Activated CD4-positive, alpha-beta T cell treated with anti-CD3 and anti-CD28 coated beads, Interleukin-2, Interleukin-4, amounts not matched to agents 100 ng/mL and 50 ng/mL, durations not matched to agents 16 hours and 8 hours (primary cell): ENCODE results near the gene CAMKV.
"Not testable (repeated sequence)": the region's sequence is repeated elsewhere in the genome, so short reads cannot be mapped to it uniquely, and the experiment has no call there.

Experiments
- DNase-seq: peaks from one replicate; pipeline ENCODE4 v3.0.0-alpha.2; 2020; ENCODE audit warnings: low spot score

Gene CAMKV, protein sequence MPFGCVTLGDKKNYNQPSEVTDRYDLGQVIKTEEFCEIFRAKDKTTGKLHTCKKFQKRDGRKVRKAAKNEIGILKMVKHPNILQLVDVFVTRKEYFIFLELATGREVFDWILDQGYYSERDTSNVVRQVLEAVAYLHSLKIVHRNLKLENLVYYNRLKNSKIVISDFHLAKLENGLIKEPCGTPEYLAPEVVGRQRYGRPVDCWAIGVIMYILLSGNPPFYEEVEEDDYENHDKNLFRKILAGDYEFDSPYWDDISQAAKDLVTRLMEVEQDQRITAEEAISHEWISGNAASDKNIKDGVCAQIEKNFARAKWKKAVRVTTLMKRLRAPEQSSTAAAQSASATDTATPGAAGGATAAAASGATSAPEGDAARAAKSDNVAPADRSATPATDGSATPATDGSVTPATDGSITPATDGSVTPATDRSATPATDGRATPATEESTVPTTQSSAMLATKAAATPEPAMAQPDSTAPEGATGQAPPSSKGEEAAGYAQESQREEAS

DNA sequence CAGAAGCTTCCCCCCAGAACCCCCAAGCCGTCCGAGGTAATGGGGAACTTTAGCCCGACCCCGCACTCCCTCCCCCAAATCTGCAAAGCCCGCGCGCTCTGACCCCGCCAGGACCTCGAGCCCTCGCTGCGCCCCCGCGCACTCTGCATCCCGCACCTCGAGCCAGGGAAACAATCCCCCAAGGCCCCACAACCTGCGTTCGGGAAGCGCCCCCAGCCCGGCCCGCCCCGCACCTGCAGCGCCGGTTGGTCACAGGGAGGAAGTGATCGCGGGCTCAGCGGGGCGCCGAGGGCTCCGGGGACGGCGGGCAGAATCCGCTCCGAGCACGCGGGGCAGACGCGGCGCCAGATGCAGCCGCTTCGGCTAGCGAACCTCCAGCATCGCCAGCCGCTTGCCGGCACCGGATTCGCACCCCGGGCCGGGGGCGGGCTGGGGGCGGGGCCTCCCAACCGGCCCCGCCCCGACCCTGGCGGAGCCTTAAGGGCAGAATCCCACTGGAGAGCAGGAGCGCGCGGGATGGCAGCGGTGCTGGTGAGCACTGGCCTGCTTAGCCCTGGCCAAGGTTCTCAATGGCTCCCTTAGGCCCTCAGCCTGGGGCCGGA, at the start of gene CAMKV:
TSS of gene CAMKV (minus strand) at position 382 of the 602 bp plus-strand sequence. CDS start 7,518 bp downstream, outside the sequence.
- peak; percentile 11 for DNase-seq

GRCh38 chr3:49917806-49918590, 48.3 kb upstream of the CAMKV start:
- not testable (repeated sequence) for DNase-seq

DNA sequence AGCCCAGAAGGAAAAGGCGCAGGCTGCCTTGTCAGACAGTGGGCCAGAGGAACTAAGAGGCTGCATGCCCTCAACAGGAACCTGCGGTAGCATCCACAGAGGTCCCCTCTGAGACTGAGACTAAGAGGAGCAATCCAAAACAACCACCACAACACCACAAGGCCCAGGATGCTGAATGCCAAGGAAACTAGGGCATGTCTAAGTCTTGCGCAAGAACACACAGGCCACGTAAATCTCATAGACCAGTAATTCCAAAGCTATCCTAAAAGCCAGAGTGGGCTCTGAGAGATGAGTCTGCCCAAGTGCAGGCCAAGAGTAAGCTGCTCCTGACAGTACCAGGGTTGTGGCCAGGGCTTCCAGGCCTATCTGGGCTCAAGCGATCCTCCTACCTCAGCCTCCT, 47.0 kb upstream of the CAMKV start:
- no peak for DNase-seq

DNA sequence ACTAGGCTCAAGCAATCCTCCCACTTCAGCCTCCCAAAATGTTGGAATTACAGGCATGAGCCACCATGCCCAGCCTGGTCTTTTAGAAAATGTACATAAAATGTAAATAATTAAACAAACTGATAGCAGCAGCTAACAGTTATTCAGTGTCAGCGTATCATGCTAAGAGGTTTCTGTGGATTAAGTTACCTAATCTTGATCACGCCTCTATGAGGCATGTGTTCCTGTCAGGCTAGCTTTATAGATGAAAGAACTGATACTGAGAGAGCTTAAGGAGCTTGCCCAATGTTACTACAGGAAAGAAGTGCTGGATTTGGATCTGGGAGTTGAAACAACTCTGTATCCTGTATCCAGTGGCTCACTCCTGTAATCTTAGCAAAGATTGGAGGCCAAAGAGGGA, 45.2 kb upstream of the CAMKV start:
- no peak for DNase-seq

DNA sequence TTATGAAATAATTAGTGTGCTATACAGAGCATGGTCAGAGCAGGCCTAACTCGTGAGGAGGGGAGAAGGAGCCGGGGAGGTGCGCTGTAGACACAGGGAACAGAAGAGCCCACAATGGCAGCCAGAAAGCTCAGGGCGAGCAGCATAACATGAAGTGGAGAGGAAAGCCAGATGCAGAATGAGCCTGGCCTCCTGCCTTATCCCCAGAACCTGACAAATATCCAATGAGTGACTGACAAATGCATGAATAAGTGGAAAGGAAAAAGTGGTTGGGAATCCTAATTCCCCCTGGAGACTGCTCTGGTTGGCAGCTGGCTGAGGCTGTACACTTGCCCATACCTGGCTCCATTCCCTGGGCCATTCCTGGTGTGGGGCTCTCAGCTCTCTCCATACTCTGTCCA, 43.2 kb upstream of the CAMKV start:
- no peak for DNase-seq

DNA sequence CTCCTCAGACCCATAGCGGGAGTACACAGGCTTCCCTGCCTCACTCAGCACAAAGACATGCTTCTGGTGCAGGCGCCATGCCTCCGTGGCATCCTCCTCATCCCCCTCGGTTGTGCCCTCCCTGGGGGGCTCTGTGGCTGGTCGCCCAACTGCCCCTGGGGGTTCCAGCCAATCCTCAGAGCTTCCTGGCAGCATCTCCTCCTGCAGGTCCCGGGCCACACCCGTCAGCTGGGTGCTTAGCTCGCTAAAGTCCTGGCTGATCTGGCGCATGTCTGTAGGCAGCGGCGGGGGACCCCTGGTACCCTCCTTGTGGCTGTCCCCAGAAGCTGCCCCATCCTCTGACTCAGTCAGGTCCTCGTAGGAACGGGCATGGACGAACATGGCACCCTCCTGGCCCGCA, 41.9 kb upstream of the CAMKV start:
- no peak for DNase-seq

DNA sequence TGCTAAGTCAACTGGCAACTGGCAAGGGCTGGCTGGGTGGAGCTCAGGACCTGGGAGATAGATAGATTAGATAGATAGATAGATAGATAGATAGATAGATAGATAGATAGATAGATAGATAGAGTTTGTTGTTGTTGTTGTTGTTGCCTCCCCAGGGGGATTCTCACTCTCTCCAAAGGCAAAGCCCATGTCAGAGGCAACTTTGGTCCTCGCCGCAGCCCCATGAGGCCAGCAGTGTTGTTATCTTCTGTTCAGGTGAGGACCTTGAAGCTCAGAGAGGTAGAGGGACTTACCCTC, 41.4 kb upstream of the CAMKV start:
- DNase-seq: no peak

DNA sequence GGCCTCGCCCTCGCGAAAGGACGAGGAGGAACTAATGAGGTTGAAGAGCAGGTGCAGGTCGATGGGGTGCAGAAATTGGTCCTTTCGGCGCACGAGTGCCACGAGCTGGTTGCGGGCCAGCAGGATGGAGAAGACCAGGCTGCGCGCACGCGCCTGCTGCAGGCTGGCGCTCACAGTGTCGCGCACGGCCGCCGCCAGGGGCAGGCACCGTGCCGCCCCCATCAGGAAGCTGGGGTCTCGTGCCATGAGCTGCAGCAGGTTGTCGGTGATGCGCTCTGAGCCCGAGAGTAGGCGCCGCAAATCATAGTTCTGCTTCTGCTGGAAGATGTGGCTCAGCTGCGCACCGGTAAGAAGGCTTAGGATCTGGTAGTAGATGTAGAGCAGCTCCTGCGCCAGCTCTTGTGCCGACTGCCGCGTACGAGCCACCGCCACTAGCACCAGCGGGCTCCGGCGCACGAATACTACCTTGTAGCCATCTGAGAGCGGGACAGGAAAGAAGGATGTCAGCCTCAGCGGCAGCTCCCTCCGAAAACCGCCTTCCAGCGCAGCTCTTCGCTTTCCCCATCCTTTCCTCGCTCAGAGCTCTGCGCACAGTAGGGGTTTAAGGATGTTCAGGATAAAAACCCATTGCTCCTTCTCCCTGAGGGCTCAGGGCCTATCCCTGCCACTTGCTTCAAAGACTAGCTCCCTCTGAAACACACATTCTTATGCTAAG, 40.9 kb upstream of the CAMKV start:
- no peak for DNase-seq

- DNase-seq: no peak
Observed at GRCh38 chr3:49908373-49909199, 38.9 kb upstream of the CAMKV start.

GRCh38 chr3:49906073-49906743, 36.5 kb upstream of the CAMKV start:
- peak; percentile 38 for DNase-seq

DNA sequence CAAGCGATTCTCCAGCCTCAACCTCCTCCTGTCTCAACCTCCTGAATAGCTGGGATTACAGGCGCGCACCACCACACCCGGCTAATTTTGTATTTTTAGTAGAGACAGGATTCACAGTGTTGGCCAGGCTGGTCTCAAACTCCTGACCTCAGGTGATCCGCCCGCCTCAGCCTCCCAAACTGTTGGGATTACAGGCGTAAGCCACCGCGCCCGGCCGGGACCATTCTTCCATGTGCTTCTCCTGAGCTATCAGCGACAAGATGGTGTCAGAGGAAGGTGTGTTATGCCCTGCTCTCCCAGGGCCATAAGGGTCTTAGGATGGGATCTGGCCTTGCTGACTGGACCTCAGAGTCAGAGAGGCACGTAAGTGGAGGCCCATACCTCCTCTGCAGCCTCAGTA, 34.7 kb upstream of the CAMKV start:
- DNase-seq: not testable (repeated sequence)

DNA sequence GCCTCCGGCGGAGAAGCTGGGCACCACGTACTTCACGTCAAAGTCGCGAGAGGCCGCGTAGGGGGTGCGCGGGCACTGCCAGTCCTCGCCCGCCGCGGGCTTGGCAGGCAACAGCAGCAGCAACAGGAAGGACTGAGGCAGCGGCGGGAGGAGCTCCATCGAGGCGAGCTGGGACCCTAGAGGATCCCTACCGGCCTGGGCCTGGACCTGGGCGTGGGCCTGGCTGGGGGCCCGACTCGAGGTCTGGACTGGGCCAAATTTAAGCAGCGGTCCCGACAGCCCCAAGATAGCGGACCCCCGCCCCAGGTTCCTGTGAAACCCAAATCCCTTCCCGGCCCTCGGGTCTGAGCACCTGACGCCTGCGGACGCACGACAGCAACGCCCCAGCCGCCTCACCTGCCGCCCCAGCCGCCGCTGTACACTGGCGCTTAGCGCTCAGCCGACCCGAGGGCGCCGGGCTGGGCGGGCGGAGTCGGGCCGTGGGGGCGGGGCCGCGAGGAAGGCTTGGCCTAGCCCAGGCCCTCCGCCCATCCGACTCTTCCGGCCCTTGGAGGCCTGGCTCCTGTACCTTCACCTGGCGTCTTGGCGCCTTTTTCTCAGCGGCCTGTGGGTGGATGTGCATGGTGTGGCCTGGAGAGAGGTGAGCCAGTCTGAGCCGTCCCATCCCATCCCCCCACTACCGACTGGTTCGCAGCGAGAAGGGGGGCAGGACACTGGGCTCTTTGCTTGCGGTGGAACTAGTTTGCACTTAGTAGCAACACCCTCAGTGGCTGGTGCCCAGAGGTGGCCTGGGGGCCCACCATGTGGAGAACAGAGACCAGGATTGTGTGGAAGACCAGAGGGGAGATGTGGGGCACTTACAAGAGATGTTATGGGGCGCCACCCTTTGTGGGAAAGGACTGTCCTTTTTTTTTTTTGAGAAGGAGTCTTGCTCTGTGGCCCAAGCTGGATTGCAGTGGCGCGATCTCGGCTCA, 34.0 kb upstream of the CAMKV start, which contains the start of gene MST1R:
TSS of gene MST1R (minus strand) at position 423 of the 974 bp plus-strand sequence. CDS start at position 159, 264 bp downstream.
- peak; percentile 79 for DNase-seq

DNA sequence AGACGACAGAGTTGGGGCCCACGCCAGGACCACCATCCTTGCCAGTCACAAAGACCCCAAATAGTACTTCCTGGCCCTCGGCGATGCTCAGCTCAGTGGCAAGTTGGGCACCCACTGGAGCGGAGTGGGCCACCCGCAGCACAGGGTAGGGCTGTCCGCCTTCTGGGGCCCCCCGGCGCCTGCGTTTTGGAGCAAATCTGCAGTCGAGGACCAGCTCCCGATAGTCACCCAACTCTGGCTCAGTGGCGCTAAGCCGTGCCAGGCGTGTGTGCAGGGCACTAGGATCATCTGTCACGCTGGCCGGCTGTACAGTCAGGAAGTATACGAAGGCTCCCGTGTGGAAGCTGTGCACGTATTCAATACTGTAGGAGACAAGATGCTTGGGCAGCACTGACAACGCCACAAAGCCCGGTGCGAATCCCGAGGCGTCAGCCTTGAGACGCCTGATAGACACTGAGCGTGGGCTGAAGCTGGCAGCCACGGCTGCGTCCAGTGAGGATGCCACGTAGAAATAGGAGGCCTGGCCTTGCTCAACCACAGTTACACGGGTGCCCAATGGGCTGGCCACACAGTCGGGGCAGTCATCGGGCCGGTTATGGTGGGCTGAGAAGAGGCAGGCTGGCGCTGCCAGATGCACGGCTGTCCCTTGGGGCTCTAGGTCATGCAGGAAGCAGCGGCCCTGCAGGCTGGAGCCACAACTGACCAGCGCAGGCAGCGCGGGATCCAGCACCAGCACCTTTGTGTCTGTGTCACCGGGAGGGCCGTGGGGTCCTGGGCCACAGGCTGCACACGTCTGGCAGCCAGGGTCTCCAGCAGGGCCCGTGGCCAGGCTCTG, 33.0 kb upstream of the CAMKV start:
- DNase-seq: no peak

DNA sequence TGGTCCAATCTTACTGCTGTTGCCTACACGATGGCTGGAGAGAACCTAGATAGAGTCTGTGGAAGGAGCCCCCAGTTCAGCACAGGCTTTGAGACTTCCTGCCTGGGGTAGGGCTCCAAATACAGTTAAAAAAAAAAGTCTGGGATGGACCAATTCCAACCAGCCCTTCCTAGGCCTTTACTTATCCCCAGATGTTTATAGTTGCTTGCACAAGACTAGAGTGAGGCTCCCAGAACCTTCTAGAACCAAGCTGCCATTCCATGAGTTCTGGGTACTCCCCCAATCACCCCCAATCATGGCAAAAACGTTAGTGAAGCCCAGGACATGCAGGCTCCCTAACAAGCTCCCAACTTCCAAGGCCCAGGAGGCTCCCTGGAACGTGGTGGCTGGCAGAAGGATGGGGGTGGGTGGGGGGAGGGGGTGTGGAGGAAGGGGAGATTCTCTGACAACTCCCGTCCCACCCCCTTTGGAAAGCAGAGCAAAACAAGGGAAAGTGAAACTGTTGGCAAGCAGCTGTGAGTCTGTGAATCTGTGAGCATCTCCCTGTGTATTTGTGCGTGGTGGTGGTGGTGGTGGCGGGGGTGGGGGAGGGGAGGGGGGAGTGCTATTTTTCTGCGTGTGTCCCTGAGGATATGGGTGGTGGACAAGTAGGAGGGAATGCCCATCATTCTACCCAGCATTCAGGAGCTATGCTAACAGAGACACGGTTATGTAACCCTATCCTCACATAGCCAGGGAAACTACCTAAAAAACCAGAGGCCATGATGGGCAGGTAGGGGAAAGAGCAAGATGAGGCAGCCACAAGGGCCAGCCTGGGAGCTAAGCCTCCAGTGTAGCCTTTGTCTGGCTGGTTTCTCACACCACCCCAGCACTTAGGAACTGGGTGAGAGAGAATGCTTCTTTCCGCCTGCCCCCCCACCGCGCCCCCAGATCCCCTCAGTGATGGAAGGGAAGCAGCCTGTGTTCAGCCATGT, 31.9 kb upstream of the CAMKV start:
- DNase-seq: no peak

- no peak for DNase-seq
Observed at GRCh38 chr3:49900491-49901153, 30.9 kb upstream of the CAMKV start.

- peak; percentile 8 for DNase-seq
Observed at GRCh38 chr3:49899815-49900214, 30.1 kb upstream of the CAMKV start.

DNA sequence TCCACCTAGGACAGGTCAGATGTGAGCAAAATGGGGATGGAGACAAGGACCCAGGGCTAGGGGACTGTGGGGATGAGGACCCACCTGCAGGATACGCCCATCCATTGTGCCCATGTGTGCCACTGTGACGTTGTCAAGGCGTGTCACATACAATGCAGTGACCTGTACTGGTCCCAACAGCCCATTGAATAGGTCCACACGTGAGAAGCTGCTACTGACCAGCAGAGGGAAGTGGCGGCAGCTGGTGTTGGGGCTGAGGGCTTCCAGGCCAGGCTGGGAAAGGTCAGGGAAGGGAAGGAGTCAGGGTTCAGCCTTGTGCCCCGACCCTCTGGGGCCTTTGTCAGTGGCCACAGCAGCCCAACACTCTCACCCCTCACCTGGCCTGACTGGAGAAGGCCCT, 29.3 kb upstream of the CAMKV start:
- no peak for DNase-seq
